HCT116 (cell line): Measurements from ENCODE around the gene ADGRF4. TPM values are rescaled to one million over a fixed set of nuclear protein-coding genes. Genes with fewer than 3 reads are reported as not detected.

Source experiments
- EGR1 ChIP-seq: IDR thresholded peaks from 2 replicates; pipeline ENCODE4 v1.6.1; 2012; ENCODE audit warnings: low read depth
- ELF1 ChIP-seq: IDR thresholded peaks from 2 replicates; pipeline ENCODE4 v1.6.1; 2012; ENCODE audit warnings: low read depth, borderline replicate concordance
- EZH2 ChIP-seq: fragments of 200-600 bp; sonication (generic); IDR thresholded peaks from 2 replicates; pipeline ENCODE4 v1.6.1; 2017; ENCODE audit warnings: antibody characterized with exemption, mixed run types
- FOSL1 ChIP-seq: IDR thresholded peaks from 2 replicates; pipeline ENCODE4 v1.6.1; 2012; ENCODE audit warnings: low read depth
- JUND ChIP-seq: IDR thresholded peaks from 2 replicates; pipeline ENCODE4 v1.6.1; 2012
- POLR2AphosphoS5 ChIP-seq: IDR thresholded peaks from 2 replicates; pipeline ENCODE4 v1.6.1; 2011; ENCODE audit warnings: mild to moderate bottlenecking, low read depth, low read length, moderate library complexity
- SRF ChIP-seq: IDR thresholded peaks from 2 replicates; pipeline ENCODE4 v1.6.1; 2012; ENCODE audit warnings: low read depth
- TCF7L2 ChIP-seq: IDR thresholded peaks from 2 replicates; pipeline ENCODE4 v1.7.0; 2011; ENCODE audit warnings: borderline replicate concordance, inconsistent platforms; ENCODE audit not compliant: insufficient read depth, insufficient read length; ENCODE audit errors: extremely low read depth
- YY1 ChIP-seq: IDR thresholded peaks from 2 replicates; pipeline ENCODE4 v1.6.1; 2011; ENCODE audit warnings: low read length, low read depth, moderate library complexity, mild to moderate bottlenecking; ENCODE audit not compliant: insufficient replicate concordance; ENCODE audit errors: extremely low read depth
- ZNF274 ChIP-seq: fragments of 200-500 bp; sonication (Bioruptor generic); IDR thresholded peaks from 2 replicates; pipeline ENCODE4 v1.6.1; 2014; ENCODE audit warnings: mild to moderate bottlenecking, low read depth, low read length, inconsistent platforms
- total RNA-seq: library from RNA; stranded (reverse); gene quantifications from one replicate; pipeline ENCODE4 v1.2.1, GENCODE V29; 2021; ENCODE audit not compliant: unreplicated experiment
- TF ChIP-seq, protein P1 (sequence below): IDR thresholded peaks from 2 replicates; pipeline ENCODE4 v1.6.1; 2012; ENCODE audit warnings: low read depth
- TF ChIP-seq, protein P2 (sequence below), 3 experiments: fragments of 200-600 bp in 1 of 3; sonication (generic) in 1 of 3; IDR thresholded peaks in 2 of 3; conservative IDR thresholded peaks in 1 of 3; 2 replicates each; pipeline ENCODE4 v1.5.1; 2012 to 2017; ENCODE audit warnings: low read depth in 2 of 3, low read length in 2 of 3, antibody characterized with exemption in 1 of 3, borderline replicate concordance in 1 of 3, control low read depth in 1 of 3, mild to moderate bottlenecking in 1 of 3, mixed read lengths in 1 of 3, mixed run types in 1 of 3, moderate library complexity in 1 of 3; ENCODE audit not compliant: insufficient read depth in 1 of 3
- TF ChIP-seq, protein P3 (sequence below): IDR thresholded peaks from 2 replicates; pipeline ENCODE4 v1.6.1; 2012

Gene ADGRF4
- total RNA-seq, 1 experiment from 2014 or later: not detected

DNA sequence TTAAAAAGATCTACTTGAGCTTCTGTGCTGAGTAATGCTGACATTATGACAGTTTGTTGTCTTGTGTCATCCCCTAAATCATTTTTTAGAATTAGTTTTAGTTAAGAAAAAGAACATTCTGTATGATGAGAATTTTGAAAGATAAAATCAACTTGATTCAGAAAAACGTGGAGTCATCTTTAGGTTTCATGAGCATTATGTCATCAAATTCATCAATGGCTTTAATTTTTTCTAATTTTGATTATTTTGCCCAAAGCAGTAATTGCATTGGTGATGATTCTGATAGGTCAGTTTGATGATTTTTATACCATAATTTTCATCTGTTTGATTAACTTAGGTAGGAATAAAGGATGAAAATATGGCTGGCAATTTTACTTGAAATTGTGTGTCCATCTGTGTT lies 26.6 kb upstream of the ADGRF4 start (continued):
- TF ChIP-seq, protein P1, sequence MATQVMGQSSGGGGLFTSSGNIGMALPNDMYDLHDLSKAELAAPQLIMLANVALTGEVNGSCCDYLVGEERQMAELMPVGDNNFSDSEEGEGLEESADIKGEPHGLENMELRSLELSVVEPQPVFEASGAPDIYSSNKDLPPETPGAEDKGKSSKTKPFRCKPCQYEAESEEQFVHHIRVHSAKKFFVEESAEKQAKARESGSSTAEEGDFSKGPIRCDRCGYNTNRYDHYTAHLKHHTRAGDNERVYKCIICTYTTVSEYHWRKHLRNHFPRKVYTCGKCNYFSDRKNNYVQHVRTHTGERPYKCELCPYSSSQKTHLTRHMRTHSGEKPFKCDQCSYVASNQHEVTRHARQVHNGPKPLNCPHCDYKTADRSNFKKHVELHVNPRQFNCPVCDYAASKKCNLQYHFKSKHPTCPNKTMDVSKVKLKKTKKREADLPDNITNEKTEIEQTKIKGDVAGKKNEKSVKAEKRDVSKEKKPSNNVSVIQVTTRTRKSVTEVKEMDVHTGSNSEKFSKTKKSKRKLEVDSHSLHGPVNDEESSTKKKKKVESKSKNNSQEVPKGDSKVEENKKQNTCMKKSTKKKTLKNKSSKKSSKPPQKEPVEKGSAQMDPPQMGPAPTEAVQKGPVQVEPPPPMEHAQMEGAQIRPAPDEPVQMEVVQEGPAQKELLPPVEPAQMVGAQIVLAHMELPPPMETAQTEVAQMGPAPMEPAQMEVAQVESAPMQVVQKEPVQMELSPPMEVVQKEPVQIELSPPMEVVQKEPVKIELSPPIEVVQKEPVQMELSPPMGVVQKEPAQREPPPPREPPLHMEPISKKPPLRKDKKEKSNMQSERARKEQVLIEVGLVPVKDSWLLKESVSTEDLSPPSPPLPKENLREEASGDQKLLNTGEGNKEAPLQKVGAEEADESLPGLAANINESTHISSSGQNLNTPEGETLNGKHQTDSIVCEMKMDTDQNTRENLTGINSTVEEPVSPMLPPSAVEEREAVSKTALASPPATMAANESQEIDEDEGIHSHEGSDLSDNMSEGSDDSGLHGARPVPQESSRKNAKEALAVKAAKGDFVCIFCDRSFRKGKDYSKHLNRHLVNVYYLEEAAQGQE: no peak
- TF ChIP-seq EGR1: no peak
- TF ChIP-seq, protein P2, sequence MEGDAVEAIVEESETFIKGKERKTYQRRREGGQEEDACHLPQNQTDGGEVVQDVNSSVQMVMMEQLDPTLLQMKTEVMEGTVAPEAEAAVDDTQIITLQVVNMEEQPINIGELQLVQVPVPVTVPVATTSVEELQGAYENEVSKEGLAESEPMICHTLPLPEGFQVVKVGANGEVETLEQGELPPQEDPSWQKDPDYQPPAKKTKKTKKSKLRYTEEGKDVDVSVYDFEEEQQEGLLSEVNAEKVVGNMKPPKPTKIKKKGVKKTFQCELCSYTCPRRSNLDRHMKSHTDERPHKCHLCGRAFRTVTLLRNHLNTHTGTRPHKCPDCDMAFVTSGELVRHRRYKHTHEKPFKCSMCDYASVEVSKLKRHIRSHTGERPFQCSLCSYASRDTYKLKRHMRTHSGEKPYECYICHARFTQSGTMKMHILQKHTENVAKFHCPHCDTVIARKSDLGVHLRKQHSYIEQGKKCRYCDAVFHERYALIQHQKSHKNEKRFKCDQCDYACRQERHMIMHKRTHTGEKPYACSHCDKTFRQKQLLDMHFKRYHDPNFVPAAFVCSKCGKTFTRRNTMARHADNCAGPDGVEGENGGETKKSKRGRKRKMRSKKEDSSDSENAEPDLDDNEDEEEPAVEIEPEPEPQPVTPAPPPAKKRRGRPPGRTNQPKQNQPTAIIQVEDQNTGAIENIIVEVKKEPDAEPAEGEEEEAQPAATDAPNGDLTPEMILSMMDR (IDR thresholded peaks at IDR 0.05 in 2 of 3, conservative IDR thresholded peaks at IDR 0.05 in 1 of 3; ENCODE audit: borderline replicate concordance in 1 of 3, insufficient read depth in 1 of 3, low read depth in 2 of 3, low read length in 2 of 3): no peak
- TF ChIP-seq, protein P3, sequence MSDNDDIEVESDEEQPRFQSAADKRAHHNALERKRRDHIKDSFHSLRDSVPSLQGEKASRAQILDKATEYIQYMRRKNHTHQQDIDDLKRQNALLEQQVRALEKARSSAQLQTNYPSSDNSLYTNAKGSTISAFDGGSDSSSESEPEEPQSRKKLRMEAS: no peak
- TF ChIP-seq POLR2AphosphoS5: no peak
- TF ChIP-seq ZNF274: no peak
- no peak for TF ChIP-seq JUND
- TF ChIP-seq EZH2: no peak
- TF ChIP-seq TCF7L2: no peak
- no peak for TF ChIP-seq YY1
- TF ChIP-seq ELF1: no peak
- TF ChIP-seq SRF: no peak
- no peak for TF ChIP-seq FOSL1
